GM21447 (cell line): Measurements from ENCODE around the gene UBL4A.

Source experiments
- ATAC-seq: cut with Tn5 transposase; IDR thresholded peaks from one replicate; pipeline ENCODE4 v1.9.1; 2021; ENCODE audit not compliant: unreplicated experiment

Gene UBL4A

GRCh38 chrX:154486396-154487207 is at the start of gene UBL4A:
UBL4A (minus strand) TSS chrX:154486615; CDS start chrX:154486584, 31 bp downstream.
- no peak for ATAC-seq

- no peak for ATAC-seq
These were observed 49.5 kb upstream of the UBL4A start for GRCh38 chrX:154535892-154536291.

- ATAC-seq: peak; percentile 92
These were observed 48.3 kb upstream of the UBL4A start for GRCh38 chrX:154534526-154535322.

- no peak for ATAC-seq
These were observed 46.3 kb upstream of the UBL4A start for GRCh38 chrX:154532690-154533089.

GRCh38 chrX:154531626-154532025 is 45.2 kb upstream of the UBL4A start:
- ATAC-seq: no peak

- ATAC-seq: no peak
These were observed 43.9 kb upstream of the UBL4A start for GRCh38 chrX:154530286-154530685.

GRCh38 chrX:154529206-154529612 is 42.8 kb upstream of the UBL4A start:
- ATAC-seq: no peak

GRCh38 chrX:154526901-154527675 is 40.7 kb upstream of the UBL4A start:
- peak; percentile 94 for ATAC-seq

GRCh38 chrX:154525606-154526490 is 39.4 kb upstream of the UBL4A start:
- no peak for ATAC-seq

- ATAC-seq: no peak
These were observed 33.0 kb upstream of the UBL4A start for GRCh38 chrX:154519389-154519788.

GRCh38 chrX:154517101-154517781 is 30.8 kb upstream of the UBL4A start:
- no peak for ATAC-seq

GRCh38 chrX:154516656-154517100 is 30.3 kb upstream of the UBL4A start:
- peak; percentile 15 for ATAC-seq

- ATAC-seq: peak; percentile 82
These were observed 29.7 kb upstream of the UBL4A start, which contains the start of gene FAM3A for GRCh38 chrX:154515966-154516655. FAM3A (minus strand) TSS chrX:154516232; CDS start chrX:154515772, 460 bp downstream.

GRCh38 chrX:154515090-154515965 is 28.9 kb upstream of the UBL4A start:
- no peak for ATAC-seq

- ATAC-seq: no peak
These were observed 27.3 kb upstream of the UBL4A start for GRCh38 chrX:154513716-154514115.

GRCh38 chrX:154512879-154513553 is 26.6 kb upstream of the UBL4A start:
- no peak for ATAC-seq

GRCh38 chrX:154511761-154512160 is 25.3 kb upstream of the UBL4A start:
- no peak for ATAC-seq
